ENCODE results near the gene TWF1. TPM values are rescaled to one million over a fixed set of nuclear protein-coding genes. Genes with fewer than 3 reads are reported as not detected.

Gene TWF1
- total and polyA plus RNA-seq, 2 donors (not counting 3 experiments of a cell fraction or from before 2014, with no cell fraction given): 23.8 to 75.5 TPM

DNA sequence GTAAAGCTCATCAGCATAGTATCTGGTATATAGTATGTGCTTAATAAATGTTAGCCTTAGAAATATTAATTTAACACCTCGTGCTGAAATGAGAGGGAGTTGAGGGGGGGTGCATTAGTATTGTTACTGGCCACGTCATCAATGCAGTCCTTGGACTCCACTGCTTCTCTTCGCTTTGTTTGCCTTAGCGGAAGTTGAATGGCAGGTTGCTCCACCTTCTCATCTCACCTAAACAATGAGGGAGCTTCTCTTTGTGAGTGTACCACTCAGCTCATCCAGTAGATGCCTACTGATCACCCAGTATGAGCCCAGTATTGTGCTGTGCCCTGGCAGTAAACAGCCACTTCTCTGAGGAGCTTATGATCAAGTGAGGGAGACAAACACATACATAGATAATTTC lies 34.2 kb upstream of the TWF1 start:
- H3K4me1 ChIP-seq (ENCODE audit: control insufficient read depth, extremely low read depth, insufficient read depth, low read length): no peaks in the 10 kb centered on the region
- no peak overlapping the region for H3K27ac ChIP-seq (ENCODE audit: insufficient read depth, low read depth, low read length)
- no peaks in the 10 kb centered on the region for H3K9me1 ChIP-seq (replicated peaks; ENCODE audit: control insufficient read depth, extremely low read depth, insufficient read depth, low read length)
- no peak overlapping the region for H3K9ac ChIP-seq (replicated peaks; ENCODE audit: extremely low read depth, insufficient read depth, low read length)
- CTCF ChIA-PET: interaction anchor here (1.1 kb wide), 1 partner anchor 395 kb away, joined by 3 read pairs; no protein-coding TSS in a partner anchor
- H3K4me2 ChIP-seq (ENCODE audit: insufficient read depth, low read length): no peak overlapping the region
- H3K36me3 ChIP-seq (ENCODE audit: control insufficient read depth in 2 of 2, extremely low read depth in 1 of 2, insufficient read depth in 2 of 2, low read length in 2 of 2): no peaks in the 10 kb centered on the region
- no peaks in the 10 kb centered on the region for H3K27me3 ChIP-seq (ENCODE audit: control insufficient read depth in 2 of 2, insufficient read depth in 2 of 2, low read length in 2 of 2)
- no peak overlapping the region for H2AFZ ChIP-seq (ENCODE audit: low read depth, low read length)
- no peak for DNase-seq (ENCODE audit: low read depth, low spot score)
- H3K9me3 ChIP-seq (replicated peaks; ENCODE audit: control insufficient read depth, insufficient read depth, low read length): no peaks in the 10 kb centered on the region
- H3K79me2 ChIP-seq (ENCODE audit: control insufficient read depth, insufficient read depth, low read length): no peaks in the 10 kb centered on the region
- dilution Hi-C loops (cut with MboI; ENCODE audit: extremely low pct_ligation_motif_present, low sequenced_read_pairs): no loop called here
- no peak for TF ChIP-seq EZH2 (IDR thresholded peaks at IDR 0.05; ENCODE audit: borderline replicate concordance, low read depth, low read length, severe bottlenecking)
- no peak for TF ChIP-seq GATA2 (IDR thresholded peaks at IDR 0.05; ENCODE audit: insufficient read depth, insufficient read length, low read depth, low read length)
- TF ChIP-seq, protein P1, sequence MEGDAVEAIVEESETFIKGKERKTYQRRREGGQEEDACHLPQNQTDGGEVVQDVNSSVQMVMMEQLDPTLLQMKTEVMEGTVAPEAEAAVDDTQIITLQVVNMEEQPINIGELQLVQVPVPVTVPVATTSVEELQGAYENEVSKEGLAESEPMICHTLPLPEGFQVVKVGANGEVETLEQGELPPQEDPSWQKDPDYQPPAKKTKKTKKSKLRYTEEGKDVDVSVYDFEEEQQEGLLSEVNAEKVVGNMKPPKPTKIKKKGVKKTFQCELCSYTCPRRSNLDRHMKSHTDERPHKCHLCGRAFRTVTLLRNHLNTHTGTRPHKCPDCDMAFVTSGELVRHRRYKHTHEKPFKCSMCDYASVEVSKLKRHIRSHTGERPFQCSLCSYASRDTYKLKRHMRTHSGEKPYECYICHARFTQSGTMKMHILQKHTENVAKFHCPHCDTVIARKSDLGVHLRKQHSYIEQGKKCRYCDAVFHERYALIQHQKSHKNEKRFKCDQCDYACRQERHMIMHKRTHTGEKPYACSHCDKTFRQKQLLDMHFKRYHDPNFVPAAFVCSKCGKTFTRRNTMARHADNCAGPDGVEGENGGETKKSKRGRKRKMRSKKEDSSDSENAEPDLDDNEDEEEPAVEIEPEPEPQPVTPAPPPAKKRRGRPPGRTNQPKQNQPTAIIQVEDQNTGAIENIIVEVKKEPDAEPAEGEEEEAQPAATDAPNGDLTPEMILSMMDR (IDR thresholded peaks at IDR 0.05; ENCODE audit: extremely low read depth in 1 of 2, insufficient read depth in 1 of 2, low read depth in 1 of 2, low read length in 2 of 2): no peak
- no peak for TF ChIP-seq POLR2AphosphoS5 (IDR thresholded peaks at IDR 0.05; ENCODE audit: insufficient read depth, low read depth, low read length)
- no peak for TF ChIP-seq MYC (IDR thresholded peaks at IDR 0.05; ENCODE audit: low read depth, low read length)
- no peak for TF ChIP-seq FOS (IDR thresholded peaks at IDR 0.05; ENCODE audit: borderline replicate concordance, insufficient read depth, low read length)
- TF ChIP-seq, protein P2, sequence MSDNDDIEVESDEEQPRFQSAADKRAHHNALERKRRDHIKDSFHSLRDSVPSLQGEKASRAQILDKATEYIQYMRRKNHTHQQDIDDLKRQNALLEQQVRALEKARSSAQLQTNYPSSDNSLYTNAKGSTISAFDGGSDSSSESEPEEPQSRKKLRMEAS (IDR thresholded peaks at IDR 0.05; ENCODE audit: insufficient read depth, insufficient read length): no peak
- TF ChIP-seq POLR2A (IDR thresholded peaks at IDR 0.05; ENCODE audit: low read depth, low read length): no peak
- no peak for TF ChIP-seq JUN (IDR thresholded peaks at IDR 0.05; ENCODE audit: borderline replicate concordance, insufficient read depth, insufficient read length, low read depth)
- no peak overlapping the region for H3K4me3 ChIP-seq (replicated peaks in 1 of 3; ENCODE audit: insufficient read depth in 1 of 3, low read depth in 1 of 3, low read length in 3 of 3)
- no peak for FAIRE-seq
- no peaks in the 10 kb centered on the region for H4K20me1 ChIP-seq (replicated peaks; ENCODE audit: control insufficient read depth, extremely low read depth, insufficient read depth, low read length)
- intact Hi-C loops (cut with micrococcal nuclease): no loop called here
- POLR2A ChIA-PET: no interaction called here
- BruUV-seq (replicated peaks): no TSS peak

Data from endothelial cell of umbilical vein (primary cell).